HepG2 (cell line): ENCODE results near the gene ARHGAP23. TPM values are rescaled to one million over a fixed set of nuclear protein-coding genes. Genes with fewer than 3 reads are reported as not detected.

Experiments
- ATF5 ChIP-seq: sonication (generic); formaldehyde crosslinking; IDR thresholded peaks from 2 replicates; pipeline ENCODE4 v1.4.0; 2020; ENCODE audit warnings: mild to moderate bottlenecking, low read depth, missing genetic modification reagents
- EHMT2 ChIP-seq: fragments of 200-600 bp; sonication (generic); IDR thresholded peaks from 2 replicates; pipeline ENCODE4 v1.7.0; 2017; ENCODE audit warnings: antibody characterized with exemption, low read depth, low read length, borderline replicate concordance
- ELF1 ChIP-seq: sonication (generic); formaldehyde crosslinking; IDR thresholded peaks from 2 replicates; pipeline ENCODE4 v1.4.0; 2020; ENCODE audit warnings: missing genetic modification reagents
- ETV6 ChIP-seq: sonication (generic); formaldehyde crosslinking; conservative IDR thresholded peaks from 2 replicates; pipeline ENCODE4 v1.4.0; 2020; ENCODE audit warnings: missing genetic modification reagents
- EZH2 ChIP-seq: conservative IDR thresholded peaks from 2 replicates; pipeline ENCODE4 v1.6.1; 2012; ENCODE audit warnings: mild to moderate bottlenecking, low read depth, low read length, moderate library complexity
- HIC2 ChIP-seq: sonication (generic); formaldehyde crosslinking; IDR thresholded peaks from 2 replicates; pipeline ENCODE4 v1.9.0; 2022; ENCODE audit warnings: low read depth, missing genetic modification reagents
- HMG20B ChIP-seq: conservative IDR thresholded peaks from 2 replicates; pipeline ENCODE4 v1.6.1; 2016; ENCODE audit warnings: missing genetic modification reagents, missing compliant biosample characterization
- KDM5B ChIP-seq: sonication (generic); formaldehyde crosslinking; IDR thresholded peaks from 2 replicates; pipeline ENCODE4 v1.4.0; 2020; ENCODE audit warnings: missing genetic modification reagents, mild to moderate bottlenecking, borderline replicate concordance
- MBNL3 ChIP-seq: fragments of 250-450 bp; sonication (Bioruptor Pico); conservative IDR thresholded peaks from 2 replicates; pipeline ENCODE4 v1.8.0; 2022; ENCODE audit warnings: mild to moderate bottlenecking, inconsistent platforms
- MEF2D ChIP-seq: sonication (generic); formaldehyde crosslinking; IDR thresholded peaks from 2 replicates; pipeline ENCODE4 v1.5.1; 2020; ENCODE audit warnings: mild to moderate bottlenecking, missing genetic modification reagents
- PATZ1 ChIP-seq: sonication (generic); formaldehyde crosslinking; IDR thresholded peaks from 2 replicates; pipeline ENCODE4 v1.4.0; 2020; ENCODE audit warnings: missing genetic modification reagents
- RAD51 ChIP-seq: fragments of 450-650 bp; IDR thresholded peaks from 2 replicates; pipeline ENCODE4 v1.6.1; 2016; ENCODE audit warnings: borderline replicate concordance
- REPIN1 ChIP-seq: sonication (generic); formaldehyde crosslinking; IDR thresholded peaks from 2 replicates; pipeline ENCODE4 v1.8.0; 2022; ENCODE audit warnings: missing genetic modification reagents, low read depth, mild to moderate bottlenecking, borderline replicate concordance
- SRF ChIP-seq: IDR thresholded peaks from 2 replicates; pipeline ENCODE4 v1.6.1; 2011; ENCODE audit warnings: mild to moderate bottlenecking, low read depth, low read length, moderate library complexity
- THAP7 ChIP-seq: sonication (generic); formaldehyde crosslinking; IDR thresholded peaks from 2 replicates; pipeline ENCODE4 v1.8.1; 2023; ENCODE audit warnings: mild to moderate bottlenecking, missing genetic modification reagents
- TP53 ChIP-seq: sonication (generic); formaldehyde crosslinking; conservative IDR thresholded peaks from 2 replicates; pipeline ENCODE4 v1.4.0; 2020; ENCODE audit warnings: missing genetic modification reagents
- ZNF17 ChIP-seq: sonication (generic); formaldehyde crosslinking; IDR thresholded peaks from 2 replicates; pipeline ENCODE4 v1.5.0; 2020; ENCODE audit warnings: mild to moderate bottlenecking, missing genetic modification reagents
- ZNF275 ChIP-seq: sonication (generic); formaldehyde crosslinking; IDR thresholded peaks from 2 replicates; pipeline ENCODE4 v1.8.0; 2022; ENCODE audit warnings: missing genetic modification reagents, mild to moderate bottlenecking, inconsistent platforms, borderline replicate concordance
- ZNF446 ChIP-seq: sonication (generic); formaldehyde crosslinking; IDR thresholded peaks from 2 replicates; pipeline ENCODE4 v1.5.0; 2020; ENCODE audit warnings: mild to moderate bottlenecking, missing genetic modification reagents
- ZNF513 ChIP-seq: sonication (generic); formaldehyde crosslinking; conservative IDR thresholded peaks from 2 replicates; pipeline ENCODE4 v1.5.0; 2020; ENCODE audit warnings: missing genetic modification reagents
- ZNF841 ChIP-seq: sonication (generic); formaldehyde crosslinking; IDR thresholded peaks from 2 replicates; pipeline ENCODE4 v1.8.1; 2023; ENCODE audit warnings: missing genetic modification reagents, borderline replicate concordance
- ZSCAN12 ChIP-seq: sonication (generic); formaldehyde crosslinking; IDR thresholded peaks from 2 replicates; pipeline ENCODE4 v1.9.0; 2021; ENCODE audit warnings: mild to moderate bottlenecking, missing genetic modification reagents
- polyA plus RNA-seq, 8 experiments: library from polyadenylated mRNA; depleted of rRNA in 3 of 8; stranded (reverse) in 7 of 8; unstranded in 1 of 8; fragments of >200 nt; fragmentation: Illumina TruSeq in 4 of 8; extraction: Trizol in 4 of 8; gene quantifications; 2 replicates each; pipeline versions ENCODE4 v1.2.1 to v1.2.3, GENCODE V29; 2011 to 2016; ENCODE audit warnings: low read depth in 4 of 8, missing spikeins in 1 of 8, mixed read lengths in 1 of 8; ENCODE audit not compliant: insufficient read depth in 1 of 8
- total RNA-seq, 5 experiments: library from RNA; depleted of rRNA; stranded (reverse); fragments of >200 nt; fragmentation: Illumina TruSeq; extraction: Trizol; gene quantifications; 2 replicates each; pipeline ENCODE4 v1.2.3, GENCODE V29; 2016; ENCODE audit warnings: low read depth in 1 of 5

ARHGAP23 gene
- total and polyA plus RNA-seq, 2 of the 13 experiments (the other 11 are each of a cell fraction or from before 2014, with no cell fraction given), result 0.03 TPM; not detected in 1

- TF ChIP-seq ZNF275 (CRISPR knock-in tag), result no peak
- no peak for TF ChIP-seq ZNF841 (CRISPR knock-in tag)
- no peak for TF ChIP-seq ETV6
- peak; percentile 57; the same call in 1 of the 2 replicates for TF ChIP-seq PATZ1 (CRISPR knock-in tag)
- 0 out of 2 replicates have a peak, but pooled peaks have one; percentile 52 for TF ChIP-seq ELF1
- TF ChIP-seq TP53 (CRISPR knock-in tag), result no peak
- no peak for TF ChIP-seq KDM5B
- no peak for TF ChIP-seq THAP7 (CRISPR knock-in tag)
- no peak for TF ChIP-seq HIC2 (CRISPR knock-in tag)
- no peak for TF ChIP-seq ATF5
- 0 out of 2 replicates have a peak, but pooled peaks have one; percentile 27 for TF ChIP-seq REPIN1 (CRISPR knock-in tag)
- TF ChIP-seq HMG20B (CRISPR knock-in tag), result no peak
- TF ChIP-seq EHMT2, result no peak
- TF ChIP-seq EZH2, result peak; percentile 12; the same call in 1 of the 2 replicates
- no peak for TF ChIP-seq MBNL3 (CRISPR knock-in tag)
- TF ChIP-seq MEF2D (CRISPR knock-in tag), result no peak
- TF ChIP-seq ZNF17, result no peak
- TF ChIP-seq RAD51, result no peak
- TF ChIP-seq ZNF446, result no peak
- no peak for TF ChIP-seq SRF
- no peak for TF ChIP-seq ZNF513 (CRISPR knock-in tag)
- no peak for TF ChIP-seq ZSCAN12 (CRISPR knock-in tag)
Observed at GRCh38 chr17:38508954-38509771, 80.9 kb downstream of the ARHGAP23 start (continued).
